WTC11 (cell line): ENCODE measurements around the gene BEGAIN.

ENCODE experiments used
- CREM ChIP-seq: sonication (generic); formaldehyde crosslinking; IDR thresholded peaks from 2 replicates; pipeline ENCODE4 v1.8.1; 2022; ENCODE audit warnings: mild to moderate bottlenecking, missing genetic modification reagents, moderate library complexity
- ESRRA ChIP-seq: sonication (generic); formaldehyde crosslinking; IDR thresholded peaks from 2 replicates; pipeline ENCODE4 v1.8.1; 2022; ENCODE audit warnings: mild to moderate bottlenecking, missing genetic modification reagents, borderline replicate concordance
- JUN ChIP-seq: sonication (generic); formaldehyde crosslinking; IDR thresholded peaks from 2 replicates; pipeline ENCODE4 v1.8.0; 2023; ENCODE audit warnings: mild to moderate bottlenecking, missing genetic modification reagents
- SMAD4 ChIP-seq: sonication (generic); formaldehyde crosslinking; IDR thresholded peaks from 2 replicates; pipeline ENCODE4 v1.8.0; 2022; ENCODE audit warnings: mild to moderate bottlenecking, missing genetic modification reagents
- ZNF138 ChIP-seq: sonication (generic); formaldehyde crosslinking; conservative IDR thresholded peaks from 2 replicates; pipeline ENCODE4 v1.8.1; 2022; ENCODE audit warnings: mild to moderate bottlenecking, moderate library complexity, missing genetic modification reagents
- TF ChIP-seq, protein P1 (sequence below): fragments of 250-450 bp; sonication (Bioruptor Pico); conservative IDR thresholded peaks from 2 replicates; pipeline ENCODE4 v1.9.0; 2021; ENCODE audit warnings: mild to moderate bottlenecking
- TF ChIP-seq, protein P2 (sequence below): fragments of 200-600 bp; IDR thresholded peaks from 2 replicates; pipeline ENCODE4 v1.8.0; 2022; ENCODE audit warnings: antibody characterized with exemption

DNA sequence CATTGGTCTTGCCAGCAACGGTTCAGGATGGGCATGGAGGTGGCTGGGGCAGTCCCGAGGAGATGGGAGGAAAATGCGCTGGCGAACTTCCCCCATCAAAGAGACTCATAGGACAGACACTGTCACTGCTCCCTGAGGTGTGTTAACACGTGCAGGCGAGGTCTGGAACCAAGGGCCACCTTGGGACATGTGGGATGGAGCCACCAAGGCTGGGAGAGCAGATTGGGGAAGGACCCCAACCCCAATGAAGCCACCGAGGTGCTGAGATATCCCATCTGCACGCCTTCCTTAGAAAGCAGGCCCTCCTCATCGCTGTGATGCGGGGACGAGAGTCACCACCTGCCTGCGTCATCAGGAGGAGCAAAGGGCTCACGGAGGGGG is 16.9 kb upstream of the BEGAIN start:
- no peak for TF ChIP-seq ESRRA (CRISPR knock-in tag)
- TF ChIP-seq, protein P1, sequence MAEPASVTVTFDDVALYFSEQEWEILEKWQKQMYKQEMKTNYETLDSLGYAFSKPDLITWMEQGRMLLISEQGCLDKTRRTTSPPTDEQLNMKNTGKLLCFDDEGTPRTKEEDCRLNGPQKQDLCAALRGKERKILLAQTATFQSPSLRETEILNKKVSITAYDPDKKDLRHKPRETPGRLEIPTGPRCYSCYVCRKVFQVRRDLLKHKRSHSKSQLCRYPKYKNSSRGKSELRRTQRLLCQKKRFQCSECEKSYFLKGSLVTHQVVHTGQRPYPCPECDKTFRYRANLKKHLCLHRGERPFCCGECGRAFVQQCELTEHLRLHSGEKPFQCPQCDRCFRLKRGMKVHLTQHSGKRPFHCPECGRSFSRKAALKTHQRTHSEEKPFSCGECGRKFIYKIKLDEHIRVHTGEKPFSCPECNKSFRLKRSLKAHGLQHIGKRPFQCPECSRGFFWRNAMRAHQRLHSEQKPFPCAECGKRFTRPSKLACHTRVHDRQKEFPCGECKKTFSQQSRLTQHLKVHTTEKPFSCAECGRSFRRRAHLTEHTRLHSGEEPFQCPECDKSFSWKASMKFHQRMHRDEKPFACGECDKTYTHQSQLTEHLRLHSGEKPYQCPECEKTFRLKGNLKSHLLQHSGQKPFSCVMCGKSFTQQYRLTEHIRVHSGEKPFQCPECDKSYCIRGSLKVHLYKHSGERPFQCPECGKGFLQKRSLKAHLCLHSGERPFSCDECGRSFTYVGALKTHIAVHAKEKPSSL (CRISPR knock-in tag): no peak
- TF ChIP-seq SMAD4: no peak
- TF ChIP-seq, protein P2, sequence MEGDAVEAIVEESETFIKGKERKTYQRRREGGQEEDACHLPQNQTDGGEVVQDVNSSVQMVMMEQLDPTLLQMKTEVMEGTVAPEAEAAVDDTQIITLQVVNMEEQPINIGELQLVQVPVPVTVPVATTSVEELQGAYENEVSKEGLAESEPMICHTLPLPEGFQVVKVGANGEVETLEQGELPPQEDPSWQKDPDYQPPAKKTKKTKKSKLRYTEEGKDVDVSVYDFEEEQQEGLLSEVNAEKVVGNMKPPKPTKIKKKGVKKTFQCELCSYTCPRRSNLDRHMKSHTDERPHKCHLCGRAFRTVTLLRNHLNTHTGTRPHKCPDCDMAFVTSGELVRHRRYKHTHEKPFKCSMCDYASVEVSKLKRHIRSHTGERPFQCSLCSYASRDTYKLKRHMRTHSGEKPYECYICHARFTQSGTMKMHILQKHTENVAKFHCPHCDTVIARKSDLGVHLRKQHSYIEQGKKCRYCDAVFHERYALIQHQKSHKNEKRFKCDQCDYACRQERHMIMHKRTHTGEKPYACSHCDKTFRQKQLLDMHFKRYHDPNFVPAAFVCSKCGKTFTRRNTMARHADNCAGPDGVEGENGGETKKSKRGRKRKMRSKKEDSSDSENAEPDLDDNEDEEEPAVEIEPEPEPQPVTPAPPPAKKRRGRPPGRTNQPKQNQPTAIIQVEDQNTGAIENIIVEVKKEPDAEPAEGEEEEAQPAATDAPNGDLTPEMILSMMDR: no peak
- no peak for TF ChIP-seq JUN
- no peak for TF ChIP-seq CREM (CRISPR knock-in tag)
- no peak for TF ChIP-seq ZNF138 (CRISPR knock-in tag)
